GM18511 (cell line): ENCODE results near the gene ZNHIT6.
A peak's percentile ranks its signal among the peaks of the same experiment; 100 is the strongest.
"Not testable (repeated sequence)": the region's sequence is repeated elsewhere in the genome, so short reads cannot be mapped to it uniquely, and the experiment has no call there.

Experiments
- ATAC-seq: cut with Tn5 transposase; IDR thresholded peaks from one replicate; pipeline ENCODE4 v1.9.1; 2021; ENCODE audit warnings: mild to moderate bottlenecking, moderate library complexity; ENCODE audit not compliant: unreplicated experiment

Gene ZNHIT6

GRCh38 chr1:85672031-85672660 is 36.1 kb downstream of the ZNHIT6 start:
- no peak for ATAC-seq

- no peak for ATAC-seq
These were observed 42.3 kb downstream of the ZNHIT6 start for GRCh38 chr1:85665932-85666331.

GRCh38 chr1:85663382-85663781 is 44.9 kb downstream of the ZNHIT6 start:
- no peak for ATAC-seq

- ATAC-seq = peak; percentile 66
These were observed 46.5 kb downstream of the ZNHIT6 start for GRCh38 chr1:85661767-85662166.

GRCh38 chr1:85660541-85660940 is 47.7 kb downstream of the ZNHIT6 start:
- no peak for ATAC-seq

- ATAC-seq = no peak
These were observed 49.1 kb downstream of the ZNHIT6 start for GRCh38 chr1:85659174-85659573.

- ATAC-seq = no peak
These were observed 51.3 kb downstream of the ZNHIT6 start for GRCh38 chr1:85656948-85657347.

- no peak for ATAC-seq
These were observed 52.0 kb downstream of the ZNHIT6 start for GRCh38 chr1:85656256-85656655.

- no peak for ATAC-seq
These were observed 52.9 kb downstream of the ZNHIT6 start for GRCh38 chr1:85655315-85655714.

- ATAC-seq = no peak
These were observed 54.0 kb downstream of the ZNHIT6 start for GRCh38 chr1:85654066-85654782.

GRCh38 chr1:85652327-85652726 is 55.9 kb downstream of the ZNHIT6 start:
- ATAC-seq = no peak

GRCh38 chr1:85650645-85651044 is 57.6 kb downstream of the ZNHIT6 start:
- ATAC-seq = no peak

- no peak for ATAC-seq
These were observed 58.6 kb downstream of the ZNHIT6 start for GRCh38 chr1:85649591-85649990.

GRCh38 chr1:85641598-85642556 is 66.4 kb downstream of the ZNHIT6 start:
- ATAC-seq = not testable (repeated sequence)

GRCh38 chr1:85639920-85640319 is 68.3 kb downstream of the ZNHIT6 start:
- not testable (repeated sequence) for ATAC-seq

- no peak for ATAC-seq
These were observed 69.8 kb downstream of the ZNHIT6 start for GRCh38 chr1:85638412-85638811.

GRCh38 chr1:85630493-85630892 is 77.7 kb downstream of the ZNHIT6 start:
- ATAC-seq = no peak

GRCh38 chr1:85629532-85629920 is 78.7 kb downstream of the ZNHIT6 start:
- ATAC-seq = no peak

GRCh38 chr1:85628791-85629531 is 79.3 kb downstream of the ZNHIT6 start:
- ATAC-seq = no peak

- ATAC-seq = no peak
These were observed 81.4 kb downstream of the ZNHIT6 start for GRCh38 chr1:85626818-85627217.

- ATAC-seq = no peak
These were observed 83.9 kb downstream of the ZNHIT6 start for GRCh38 chr1:85624361-85624760.
